NCI-H748 (cell line): ENCODE measurements around the gene DACH1.
"Not testable (repeated sequence)": the region's sequence is repeated elsewhere in the genome, so short reads cannot be mapped to it uniquely, and the experiment has no call there.

Experiments used
- DNase-seq: peaks from one replicate; lab custom pipeline; 2025; ENCODE audit not compliant: unreplicated experiment; lab: John Stamatoyannopoulos, UW

The DACH1 gene

DNA sequence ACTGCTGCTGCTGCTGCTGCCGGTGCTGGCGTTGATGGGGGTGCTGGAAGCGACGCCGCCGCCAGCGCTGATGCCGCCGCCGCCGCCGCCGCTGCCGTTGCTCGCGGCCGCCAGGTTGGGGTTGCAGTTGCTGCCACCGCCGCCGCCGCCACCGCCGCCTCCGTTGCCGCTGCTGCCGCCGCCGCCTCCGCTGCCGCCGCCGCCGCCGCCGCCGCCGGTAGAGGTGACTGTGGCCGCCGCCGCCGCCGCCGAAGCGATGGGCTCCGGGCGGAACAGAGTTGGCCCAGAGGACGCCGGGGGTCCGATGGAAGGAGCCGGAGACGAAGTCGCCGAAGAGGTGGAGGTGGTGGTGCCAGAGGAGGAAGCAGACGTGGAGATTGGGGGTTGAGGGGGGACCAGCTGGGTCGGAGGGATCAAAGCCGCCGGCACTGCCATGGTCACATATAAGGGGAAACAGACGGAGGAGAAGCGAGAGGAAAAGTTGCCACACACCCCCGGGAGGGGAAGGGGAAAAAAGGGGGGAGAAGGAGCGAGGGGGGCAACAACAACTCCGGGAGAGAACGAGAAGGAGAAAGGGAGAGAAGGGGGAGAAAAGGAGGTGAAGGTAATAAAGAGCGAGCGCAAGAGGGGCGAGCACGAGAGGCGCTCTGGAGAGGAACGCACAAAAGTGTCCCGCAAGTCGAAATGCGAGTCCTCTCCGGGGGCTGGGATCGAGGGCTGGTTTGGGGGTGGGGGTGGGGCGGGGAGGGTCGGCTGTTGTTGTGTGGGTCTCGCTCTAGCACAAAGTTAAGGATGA is 471 bp downstream of the DACH1 start:
- peak; percentile 63 for DNase-seq

- peak; percentile 67 for DNase-seq
Measured at GRCh38 chr13:71865874-71866334, 1.1 kb downstream of the DACH1 start.

DNA sequence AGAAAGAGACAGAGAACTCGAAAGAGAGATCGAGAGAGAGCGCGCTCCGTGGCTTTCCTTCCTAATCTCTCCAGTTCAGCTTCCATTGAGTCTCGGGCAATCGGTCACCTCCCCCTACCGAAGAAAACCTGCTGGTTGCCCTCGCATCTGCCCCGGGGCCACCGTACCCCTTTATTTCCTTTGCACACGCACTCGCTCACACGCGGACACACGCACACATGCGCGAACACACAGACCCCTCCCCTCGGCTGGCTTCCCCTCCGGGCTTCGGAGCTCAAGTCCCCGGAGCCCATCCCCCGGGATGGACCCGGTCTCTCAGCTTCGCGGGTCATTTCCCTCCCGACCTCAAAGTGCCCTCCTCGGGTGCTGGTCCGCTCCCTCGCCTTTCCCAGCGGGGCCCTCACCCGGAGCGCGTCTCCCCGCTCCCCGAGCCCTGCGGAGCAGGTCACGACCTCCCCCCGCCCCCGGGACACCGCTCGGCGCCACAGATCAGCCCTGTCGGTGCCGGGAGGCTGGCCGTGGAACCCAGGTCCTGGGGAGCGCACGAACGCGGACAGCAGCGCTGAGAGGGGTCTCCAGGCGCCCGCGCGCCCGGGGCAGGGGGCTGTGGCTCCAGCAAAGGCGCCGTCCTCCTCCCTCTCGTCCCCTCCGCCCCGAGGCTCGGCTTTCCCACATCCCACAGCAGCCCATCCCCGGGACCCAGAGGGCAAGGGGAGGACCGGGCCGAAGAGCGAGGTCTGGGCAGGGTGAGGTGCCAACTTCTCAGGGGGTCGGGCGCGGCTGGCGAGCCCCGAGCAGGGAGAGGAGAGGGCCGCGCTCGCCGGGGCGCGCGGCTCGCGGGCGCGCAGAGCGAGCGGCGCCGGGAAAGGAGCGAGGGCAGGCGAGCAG is 1.8 kb downstream of the DACH1 start:
- peak; percentile 79 for DNase-seq

DNA sequence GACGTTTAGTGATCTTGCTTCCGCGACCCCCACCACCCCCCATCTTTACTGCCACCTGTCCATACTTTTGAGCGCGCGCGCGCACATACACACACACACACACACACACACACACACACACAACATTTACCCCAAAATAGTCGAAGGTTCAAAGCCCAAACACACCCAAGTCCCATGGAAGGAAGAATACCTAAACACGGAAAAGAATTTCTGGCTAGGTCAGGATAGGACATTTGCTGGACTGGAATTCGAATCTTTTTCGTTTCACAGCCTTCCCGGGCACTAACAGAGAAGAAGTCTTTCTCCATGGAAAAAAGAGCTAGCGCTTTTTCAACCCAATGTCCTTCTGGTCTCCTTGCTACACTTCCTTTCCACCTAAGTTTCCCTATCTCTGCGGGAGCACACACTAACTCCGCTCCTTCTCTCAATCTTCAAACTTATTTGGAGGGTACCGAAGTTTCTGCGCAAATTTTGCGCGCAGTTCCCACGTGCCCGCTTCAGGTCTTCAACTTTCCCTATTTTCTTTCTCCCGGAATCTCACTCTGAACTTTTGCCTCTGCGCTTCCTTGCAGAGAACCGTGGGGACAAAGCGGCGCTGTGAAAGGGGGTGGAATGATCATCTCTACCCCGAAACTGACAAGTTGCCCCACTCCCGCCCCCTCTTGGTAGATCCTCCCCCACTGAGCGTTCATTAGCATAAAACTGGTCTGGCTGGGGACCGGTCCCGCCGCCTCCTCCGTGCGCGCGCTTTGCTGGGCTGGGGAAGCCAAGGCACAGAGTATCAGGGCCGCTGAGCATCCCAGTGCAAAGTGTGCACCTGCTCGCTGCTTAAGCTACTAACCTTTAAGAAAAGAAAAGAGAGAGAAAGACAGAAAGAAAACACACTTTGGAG is 2.7 kb downstream of the DACH1 start:
- DNase-seq: peak; percentile 90

GRCh38 chr13:71863254-71863865 is 3.6 kb downstream of the DACH1 start:
- peak; percentile 26 for DNase-seq

DNA sequence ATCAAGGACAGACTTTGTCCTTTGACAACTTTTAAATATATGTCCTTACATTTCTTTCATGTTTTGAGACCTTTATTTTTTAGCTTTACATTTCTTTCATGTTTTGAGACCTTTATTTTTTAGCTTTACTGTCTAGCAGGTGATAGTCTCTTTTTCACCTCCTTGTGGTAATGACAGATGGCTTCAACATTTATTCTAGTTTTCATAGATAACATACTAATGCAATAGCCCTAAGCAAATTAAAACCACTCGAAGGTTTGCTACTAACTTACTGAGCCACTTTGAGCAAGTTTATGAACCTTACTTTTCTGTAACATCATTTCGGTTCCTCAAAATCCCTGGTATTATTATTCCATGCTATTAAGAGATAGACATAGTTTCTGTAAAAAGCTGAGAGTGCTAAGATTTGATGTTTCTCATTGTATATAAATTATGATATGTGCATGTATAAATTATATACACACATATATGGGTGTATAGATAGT is 4.5 kb downstream of the DACH1 start:
- DNase-seq: peak; percentile 21

DNA sequence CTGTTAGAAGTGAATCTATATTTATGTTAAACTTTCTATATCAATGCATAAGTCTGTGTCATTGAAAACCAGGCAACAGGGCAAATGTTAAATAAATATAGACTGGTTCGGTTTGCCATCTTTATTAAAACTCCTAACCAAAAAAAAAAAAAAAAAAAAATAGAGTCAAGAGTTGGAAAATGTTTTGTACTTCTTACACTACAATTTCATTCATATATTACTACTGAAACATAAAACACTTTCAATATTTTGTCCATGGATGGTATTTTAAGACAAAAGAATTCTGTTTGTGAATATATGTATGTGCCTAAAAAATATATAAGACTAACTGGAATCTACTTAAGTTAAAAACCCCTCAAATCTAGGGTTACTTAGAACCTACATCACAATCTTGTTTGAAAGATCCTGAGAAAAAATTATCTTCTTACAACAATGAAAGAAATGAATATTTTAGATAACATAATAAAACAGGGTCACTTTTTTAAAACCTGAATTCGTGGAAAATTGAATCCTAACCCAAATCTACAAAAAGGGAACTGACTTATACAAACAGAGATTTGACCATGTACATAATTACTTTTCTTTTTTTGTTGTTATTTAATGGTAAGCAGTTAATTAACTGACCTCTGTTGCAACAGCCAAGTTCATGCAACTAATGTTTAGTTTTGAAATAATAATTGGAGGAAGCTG is 5.1 kb downstream of the DACH1 start:
- DNase-seq: peak; percentile 11

- DNase-seq: peak; percentile 76
Measured at GRCh38 chr13:71860547-71861138, 6.4 kb downstream of the DACH1 start.

DNA sequence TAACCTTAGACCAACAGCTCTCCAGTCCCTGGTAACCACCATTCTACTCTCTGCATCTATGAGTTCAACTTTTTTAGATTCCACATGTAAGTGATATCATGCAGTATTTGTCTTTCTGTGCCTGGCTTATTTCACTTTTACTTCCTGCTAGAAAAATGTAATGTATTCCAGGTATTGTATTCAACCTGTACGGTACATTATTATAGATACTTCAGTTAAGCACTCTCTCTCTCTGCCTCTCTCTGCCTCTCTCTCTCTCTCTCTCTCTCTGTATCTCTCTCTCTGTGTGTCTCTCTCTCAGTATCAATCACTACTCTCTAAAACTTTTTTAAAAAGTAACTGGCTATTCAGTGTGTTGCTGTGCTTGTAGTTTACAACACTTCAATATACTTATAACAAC is 8.4 kb downstream of the DACH1 start:
- DNase-seq: peak; percentile 65

- DNase-seq: no peak
Measured at GRCh38 chr13:71856548-71857043, 10.4 kb downstream of the DACH1 start.

DNA sequence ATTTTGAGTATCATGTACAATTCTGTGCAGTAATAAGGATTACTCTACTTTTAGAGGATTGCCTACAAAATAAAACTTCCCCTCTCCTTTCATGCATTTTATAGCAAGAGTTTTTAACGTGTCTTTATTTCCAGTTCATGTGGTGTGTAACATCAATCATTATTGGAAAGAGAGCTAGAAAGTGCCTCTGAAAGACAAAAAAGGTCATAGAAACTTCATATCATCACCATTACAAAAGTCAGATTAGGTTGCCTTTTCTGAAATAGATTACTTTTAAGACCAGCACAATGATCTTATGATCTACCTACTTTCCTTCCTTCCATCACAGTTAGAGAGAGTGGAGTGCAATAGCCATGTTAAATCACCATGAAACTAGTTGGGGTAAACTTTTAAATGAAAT is 12.6 kb downstream of the DACH1 start:
- no peak for DNase-seq

- no peak for DNase-seq
Measured at GRCh38 chr13:71853725-71854124, 13.3 kb downstream of the DACH1 start.

- no peak for DNase-seq
Measured at GRCh38 chr13:71852736-71853135, 14.3 kb downstream of the DACH1 start.

DNA sequence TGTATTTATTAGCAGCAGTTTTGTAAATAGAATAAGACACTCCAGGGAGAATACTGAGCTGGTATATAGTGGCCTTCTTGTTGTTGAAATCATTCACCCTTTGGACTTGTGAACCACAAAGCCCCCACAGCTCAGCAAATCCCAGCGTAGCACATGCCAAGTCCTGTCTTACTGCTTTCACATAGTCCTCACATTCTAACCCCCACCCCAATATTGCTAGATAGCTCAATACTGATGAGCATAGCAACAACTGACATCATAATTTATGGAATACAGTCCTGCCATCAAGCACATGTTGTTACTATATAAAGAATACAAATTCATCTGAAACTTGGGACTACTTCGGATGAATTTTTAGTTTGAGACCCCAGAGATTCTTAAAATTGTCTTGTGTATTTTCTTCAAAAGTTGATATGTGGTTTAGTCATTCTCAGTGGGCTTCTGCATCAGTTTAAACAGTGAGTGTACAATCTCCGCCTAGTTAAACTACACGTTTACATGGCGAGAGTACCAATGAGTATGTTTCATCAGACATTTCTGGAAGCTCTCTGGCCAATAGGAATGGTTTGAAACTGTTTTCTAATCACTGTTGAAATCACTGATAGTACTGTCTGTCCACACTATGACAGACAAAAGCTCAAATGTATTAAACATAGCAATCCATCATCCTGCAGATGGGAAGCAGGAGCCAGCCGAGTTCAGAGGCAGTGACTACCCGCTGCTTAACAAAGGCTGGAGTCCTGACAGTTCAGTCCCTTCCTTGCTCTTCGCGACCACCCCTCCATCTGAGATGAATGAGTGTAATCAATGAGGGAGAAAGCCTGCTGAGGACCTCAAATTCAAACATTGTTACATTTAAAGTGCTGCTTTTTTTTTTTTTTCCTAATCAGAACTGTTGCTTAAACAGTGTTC is 15.2 kb downstream of the DACH1 start:
- peak; percentile 20 for DNase-seq

DNA sequence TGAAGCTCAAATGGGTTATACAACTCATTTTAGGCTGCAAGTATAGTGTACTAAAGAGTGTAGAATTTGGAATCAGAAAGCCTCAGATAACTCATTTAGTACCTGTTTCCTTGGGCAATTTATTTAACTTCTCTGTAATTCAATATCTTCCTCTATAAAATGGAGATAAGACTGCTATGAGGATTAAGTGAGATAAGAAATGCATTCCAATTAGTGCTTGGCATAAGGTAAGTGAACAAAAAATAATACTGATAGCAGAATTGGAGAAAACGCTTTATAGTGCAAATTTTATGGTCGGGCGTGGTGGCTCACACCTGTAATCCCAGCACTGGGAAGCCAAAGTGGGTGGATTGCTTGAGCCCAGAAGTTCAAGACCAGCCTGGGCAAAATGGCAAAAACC is 25.0 kb downstream of the DACH1 start:
- DNase-seq: no peak

- DNase-seq: no peak
Measured at GRCh38 chr13:71838842-71839241, 28.2 kb downstream of the DACH1 start.

GRCh38 chr13:71837582-71837981 is 29.4 kb downstream of the DACH1 start:
- DNase-seq: not testable (repeated sequence)

DNA sequence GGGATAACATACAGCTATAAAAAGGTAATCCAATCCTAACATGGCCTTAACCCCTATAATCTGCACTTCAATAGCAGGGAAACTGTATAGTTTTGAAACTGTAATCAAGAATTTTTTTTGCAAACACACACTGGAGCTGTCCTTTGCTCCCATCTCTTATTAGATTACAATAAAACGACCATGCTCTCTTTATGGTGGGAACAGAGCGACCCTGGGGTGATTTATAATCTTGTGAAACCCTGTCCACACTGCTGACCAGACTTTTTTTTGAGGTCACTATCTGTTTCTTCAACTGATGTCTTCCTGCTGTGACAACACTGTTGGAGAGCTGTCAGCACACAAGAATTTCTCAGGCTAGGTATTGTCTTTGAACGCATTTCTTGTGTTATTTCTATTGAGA is 35.3 kb downstream of the DACH1 start:
- DNase-seq: no peak
